ENCODE measurements around the gene TBL1XR1. TPM values are rescaled to one million over a fixed set of nuclear protein-coding genes. Genes with fewer than 3 reads are reported as not detected.

TBL1XR1 gene
- total RNA-seq, 1 experiment from 2014 or later: 180 TPM

DNA sequence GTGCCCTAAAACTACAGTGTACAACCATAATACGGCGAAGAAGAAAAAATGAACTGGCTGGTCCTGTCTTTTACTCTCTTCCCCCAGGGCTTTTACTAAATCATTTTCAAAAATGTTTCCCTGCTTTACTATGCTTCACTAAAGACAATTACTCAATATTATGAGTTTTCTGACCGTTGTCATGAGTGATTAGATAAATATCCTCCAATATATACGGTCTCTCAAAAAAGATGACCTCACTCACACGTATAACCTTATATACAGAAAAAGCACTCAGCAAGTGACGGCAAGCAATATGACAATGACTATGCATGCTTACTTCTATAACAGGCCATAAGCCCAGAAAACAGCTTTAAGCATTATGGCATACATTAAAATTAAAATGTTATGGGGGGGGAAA lies 60.5 kb downstream of the TBL1XR1 start:
- H3K36me3 ChIP-seq (ENCODE audit: control insufficient read depth in 1 of 2, insufficient read depth in 2 of 2, low read length in 2 of 2): no peaks in the 10 kb centered on the region
- H3K79me2 ChIP-seq (ENCODE audit: insufficient read depth, low read length): peaks cover 98% of the 10 kb centered on the region
- DNase-seq (ENCODE audit: low read depth, low spot score) (no peak), ATAC-seq (no peak)
- H4K20me1 ChIP-seq (ENCODE audit: insufficient read depth): peaks cover 12% of the 10 kb centered on the region; the same call in 1 of the 2 replicates
- H3K9me3 ChIP-seq (ENCODE audit: control insufficient read depth in 1 of 2, insufficient read depth in 1 of 2, low read depth in 1 of 2, low read length in 2 of 2): no peaks in the 10 kb centered on the region
- no peak for TF ChIP-seq ZFX (IDR thresholded peaks at IDR 0.05)
- H2AFZ ChIP-seq (ENCODE audit: low read depth, low read length, poor library complexity, severe bottlenecking): no peak overlapping the region
- no peaks in the 10 kb centered on the region for H3K4me1 ChIP-seq (ENCODE audit: control insufficient read depth in 1 of 2, insufficient read depth in 2 of 2, low read length in 2 of 2)
- ChIA-PET CTCF (no interaction called here), POLR2A (no interaction called here), RAD21 (ENCODE audit: low non-redundant PET in 1 of 2, low total read pairs in 2 of 2, uncharacterized antibody in 2 of 2, unreplicated experiment in 2 of 2) (no interaction called here)
- no peak overlapping the region for H3K27ac ChIP-seq (ENCODE audit: low read depth, low read length)
- no peak overlapping the region for H3K4me2 ChIP-seq (ENCODE audit: low read length)
- H3K9me2 ChIP-seq (ENCODE audit: insufficient read depth): no peaks in the 10 kb centered on the region
- H3K9ac ChIP-seq (ENCODE audit: low read length): no peak overlapping the region
- H3K4me3 ChIP-seq (replicated peaks in 1 of 2; ENCODE audit: low read depth in 1 of 2, low read length in 2 of 2): no peak overlapping the region
- H3K27me3 ChIP-seq (ENCODE audit: insufficient read depth, low read length): no peaks in the 10 kb centered on the region
- intact Hi-C loops (cut with micrococcal nuclease): no loop called here
- BruUV-seq (replicated peaks): no TSS peak

DNA sequence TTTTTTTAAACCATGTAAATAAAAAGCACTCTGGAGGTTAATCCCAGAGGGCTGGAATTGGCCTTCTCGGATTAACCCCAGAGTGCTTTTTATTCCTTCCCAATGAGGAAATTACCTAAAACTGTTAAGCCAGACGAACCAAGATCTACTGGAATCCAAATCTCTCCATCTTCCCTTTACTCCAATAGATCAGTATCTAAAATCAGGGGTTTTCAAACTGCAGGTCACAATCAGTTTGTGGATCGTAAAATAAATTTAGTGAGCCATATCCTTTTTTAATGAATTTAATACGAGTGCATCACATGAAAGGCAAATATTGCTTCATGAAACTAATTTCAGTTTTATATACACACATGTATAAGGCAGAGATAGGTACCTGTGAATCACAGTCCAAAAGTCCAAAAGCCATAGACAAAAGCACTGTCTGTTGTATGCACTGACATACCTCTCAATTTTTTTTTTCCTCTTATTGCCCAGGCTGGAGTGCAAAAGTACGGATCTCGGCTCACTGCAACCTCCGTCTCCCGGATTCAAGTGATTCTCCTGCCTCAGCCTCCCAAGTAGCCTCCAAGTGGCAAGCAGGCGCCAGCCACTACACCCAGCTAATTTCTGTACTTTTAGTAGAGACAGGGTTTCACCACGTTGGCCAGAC lies 61.3 kb downstream of the TBL1XR1 start:
- ChIA-PET RAD21 (ENCODE audit: low non-redundant PET in 1 of 2, low total read pairs in 2 of 2, uncharacterized antibody in 2 of 2, unreplicated experiment in 2 of 2) (no interaction called here), CTCF (no interaction called here), POLR2A (no interaction called here)
- Histone ChIP-seq H3K4me1 (ENCODE audit: control insufficient read depth in 1 of 2, insufficient read depth in 2 of 2, low read length in 2 of 2) (no peaks in the 10 kb centered on the region), H3K27ac (ENCODE audit: low read depth, low read length) (no peak overlapping the region), H3K9me3 (ENCODE audit: control insufficient read depth in 1 of 2, insufficient read depth in 1 of 2, low read depth in 1 of 2, low read length in 2 of 2) (no peaks in the 10 kb centered on the region), H2AFZ (ENCODE audit: low read depth, low read length, poor library complexity, severe bottlenecking) (no peak overlapping the region), H3K79me2 (ENCODE audit: insufficient read depth, low read length) (peaks cover 98% of the 10 kb centered on the region), H3K9ac (ENCODE audit: low read length) (no peak overlapping the region), H3K27me3 (ENCODE audit: insufficient read depth, low read length) (no peaks in the 10 kb centered on the region), H3K4me3 (replicated peaks in 1 of 2; ENCODE audit: low read depth in 1 of 2, low read length in 2 of 2) (no peak overlapping the region), H3K36me3 (ENCODE audit: control insufficient read depth in 1 of 2, insufficient read depth in 2 of 2, low read length in 2 of 2) (no peaks in the 10 kb centered on the region), H4K20me1 (ENCODE audit: insufficient read depth) (peaks cover 8% of the 10 kb centered on the region), H3K4me2 (ENCODE audit: low read length) (no peak overlapping the region), H3K9me2 (ENCODE audit: insufficient read depth) (no peaks in the 10 kb centered on the region)
- intact Hi-C loops (cut with micrococcal nuclease): no loop called here
- DNase-seq (ENCODE audit: low read depth, low spot score) (no peak), ATAC-seq (no peak)
- TF ChIP-seq RAD21 (IDR thresholded peaks at IDR 0.05; ENCODE audit: low read depth) (no peak), SRF (IDR thresholded peaks at IDR 0.05; ENCODE audit: low read depth) (no peak), ZNF274 (IDR thresholded peaks at IDR 0.05; ENCODE audit: low read depth, low read length) (no peak), ATF3 (IDR thresholded peaks at IDR 0.05) (no peak), SIN3A (IDR thresholded peaks at IDR 0.05; ENCODE audit: low read depth) (no peak), JUND (IDR thresholded peaks at IDR 0.05) (no peak), CBX3 (IDR thresholded peaks at IDR 0.05; ENCODE audit: low read depth) (no peak), TCF7L2 (IDR thresholded peaks at IDR 0.05; ENCODE audit: borderline replicate concordance, extremely low read depth, insufficient read depth, insufficient read length) (no peak), ELF1 (IDR thresholded peaks at IDR 0.05; ENCODE audit: borderline replicate concordance, low read depth) (no peak), YY1 (IDR thresholded peaks at IDR 0.05; ENCODE audit: extremely low read depth, insufficient replicate concordance, low read depth, low read length) (no peak), FOSL1 (IDR thresholded peaks at IDR 0.05; ENCODE audit: low read depth) (no peak), POLR2AphosphoS5 (IDR thresholded peaks at IDR 0.05; ENCODE audit: low read depth, low read length) (no peak), EZH2phosphoT487 (IDR thresholded peaks at IDR 0.05; ENCODE audit: borderline replicate concordance) (no peak), EZH2 (IDR thresholded peaks at IDR 0.05) (no peak)
- TF ChIP-seq, protein P1, sequence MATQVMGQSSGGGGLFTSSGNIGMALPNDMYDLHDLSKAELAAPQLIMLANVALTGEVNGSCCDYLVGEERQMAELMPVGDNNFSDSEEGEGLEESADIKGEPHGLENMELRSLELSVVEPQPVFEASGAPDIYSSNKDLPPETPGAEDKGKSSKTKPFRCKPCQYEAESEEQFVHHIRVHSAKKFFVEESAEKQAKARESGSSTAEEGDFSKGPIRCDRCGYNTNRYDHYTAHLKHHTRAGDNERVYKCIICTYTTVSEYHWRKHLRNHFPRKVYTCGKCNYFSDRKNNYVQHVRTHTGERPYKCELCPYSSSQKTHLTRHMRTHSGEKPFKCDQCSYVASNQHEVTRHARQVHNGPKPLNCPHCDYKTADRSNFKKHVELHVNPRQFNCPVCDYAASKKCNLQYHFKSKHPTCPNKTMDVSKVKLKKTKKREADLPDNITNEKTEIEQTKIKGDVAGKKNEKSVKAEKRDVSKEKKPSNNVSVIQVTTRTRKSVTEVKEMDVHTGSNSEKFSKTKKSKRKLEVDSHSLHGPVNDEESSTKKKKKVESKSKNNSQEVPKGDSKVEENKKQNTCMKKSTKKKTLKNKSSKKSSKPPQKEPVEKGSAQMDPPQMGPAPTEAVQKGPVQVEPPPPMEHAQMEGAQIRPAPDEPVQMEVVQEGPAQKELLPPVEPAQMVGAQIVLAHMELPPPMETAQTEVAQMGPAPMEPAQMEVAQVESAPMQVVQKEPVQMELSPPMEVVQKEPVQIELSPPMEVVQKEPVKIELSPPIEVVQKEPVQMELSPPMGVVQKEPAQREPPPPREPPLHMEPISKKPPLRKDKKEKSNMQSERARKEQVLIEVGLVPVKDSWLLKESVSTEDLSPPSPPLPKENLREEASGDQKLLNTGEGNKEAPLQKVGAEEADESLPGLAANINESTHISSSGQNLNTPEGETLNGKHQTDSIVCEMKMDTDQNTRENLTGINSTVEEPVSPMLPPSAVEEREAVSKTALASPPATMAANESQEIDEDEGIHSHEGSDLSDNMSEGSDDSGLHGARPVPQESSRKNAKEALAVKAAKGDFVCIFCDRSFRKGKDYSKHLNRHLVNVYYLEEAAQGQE (IDR thresholded peaks at IDR 0.05; ENCODE audit: low read depth): no peak
- BruUV-seq (replicated peaks): no TSS peak

Data from HCT116 (cell line).